Mammary epithelial cell (primary cell): Measurements from ENCODE around the gene ULK1.
"Not testable (repeated sequence)": the region's sequence is repeated elsewhere in the genome, so short reads cannot be mapped to it uniquely, and the experiment has no call there.

Experiments
- CTCF ChIP-seq, 2 donors: IDR thresholded peaks in 1 of 2; conservative IDR thresholded peaks in 1 of 2; 2 replicates each; pipeline ENCODE4 v1.5.1; 2011 to 2012; ENCODE audit warnings: inconsistent platforms in 2 of 2, low read length in 2 of 2, mild to moderate bottlenecking in 2 of 2, control low read depth in 1 of 2, low read depth in 1 of 2; ENCODE audit not compliant: insufficient read depth in 1 of 2; ENCODE audit errors: extremely low read depth in 1 of 2
- EZH2 ChIP-seq: IDR thresholded peaks from 2 replicates; pipeline ENCODE4 v1.6.1; 2012; ENCODE audit warnings: low read length, inconsistent platforms, borderline replicate concordance

DNA sequence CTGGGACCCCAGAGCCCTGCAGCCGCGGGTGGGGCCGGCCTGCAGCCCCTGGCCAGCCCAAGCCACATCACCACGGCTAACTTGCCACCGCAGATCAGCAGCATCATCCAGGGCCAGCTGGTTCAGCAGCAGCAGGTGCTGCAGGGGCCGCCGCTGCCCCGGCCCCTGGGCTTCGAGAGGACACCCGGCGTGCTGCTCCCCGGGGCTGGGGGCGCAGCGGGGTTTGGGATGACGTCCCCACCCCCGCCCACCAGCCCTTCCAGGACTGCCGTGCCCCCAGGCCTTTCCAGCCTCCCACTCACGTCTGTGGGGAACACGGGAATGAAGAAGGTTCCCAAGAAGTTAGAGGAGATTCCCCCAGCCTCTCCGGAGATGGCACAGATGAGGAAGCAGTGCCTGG, 66.9 kb downstream of the ULK1 start:
- TF ChIP-seq CTCF (conservative IDR thresholded peaks at IDR 0.05 in 1 of 2, IDR thresholded peaks at IDR 0.05 in 1 of 2; ENCODE audit: extremely low read depth in 1 of 2, insufficient read depth in 1 of 2, low read depth in 1 of 2, low read length in 2 of 2); EZH2: not testable (repeated sequence)
